Liver (tissue), 3 donors: ENCODE data around the gene SLC25A41.

Source experiments
- EGR1 ChIP-seq, 2 donors: IDR thresholded peaks; 2 replicates each; pipeline ENCODE4 v1.6.1; 2016 to 2018; ENCODE audit warnings: antibody characterized with exemption in 2 of 2, low read depth in 2 of 2
- HNF4A ChIP-seq, 2 donors: conservative IDR thresholded peaks; 2 replicates each; pipeline ENCODE4 v1.6.1; 2016; ENCODE audit warnings: antibody characterized with exemption in 2 of 2, mild to moderate bottlenecking in 2 of 2
- HNF4G ChIP-seq: IDR thresholded peaks from 2 replicates; pipeline ENCODE4 v1.6.1; 2016; ENCODE audit warnings: antibody characterized with exemption
- JUND ChIP-seq, 2 donors: IDR thresholded peaks; 2 replicates each; pipeline ENCODE4 v1.6.1; 2016; ENCODE audit warnings: antibody characterized with exemption in 2 of 2
- NR2F2 ChIP-seq: IDR thresholded peaks from 2 replicates; pipeline ENCODE4 v1.6.1; 2016; ENCODE audit warnings: antibody characterized with exemption
- RAD21 ChIP-seq, 2 donors: IDR thresholded peaks; 2 replicates each; pipeline ENCODE4 v1.6.1; 2016; ENCODE audit warnings: antibody characterized with exemption in 2 of 2, mild to moderate bottlenecking in 2 of 2
- SP1 ChIP-seq: IDR thresholded peaks from 2 replicates; pipeline ENCODE4 v1.6.1; 2018; ENCODE audit warnings: antibody characterized with exemption, mild to moderate bottlenecking
- TAF1 ChIP-seq: conservative IDR thresholded peaks from 2 replicates; pipeline ENCODE4 v1.6.1; 2016; ENCODE audit warnings: antibody characterized with exemption, mild to moderate bottlenecking
- YY1 ChIP-seq: IDR thresholded peaks from 2 replicates; pipeline ENCODE4 v1.6.1; 2016; ENCODE audit warnings: antibody characterized with exemption, mild to moderate bottlenecking
- TF ChIP-seq, protein P1 (sequence below): fragments of 150-350 bp; IDR thresholded peaks from 2 replicates; pipeline ENCODE4 v1.5.1; 2017; ENCODE audit warnings: improper control_type of control experiment, low read depth, low read length; ENCODE audit not compliant: missing input control
- TF ChIP-seq, protein P2 (sequence below): IDR thresholded peaks from 2 replicates; pipeline ENCODE4 v1.6.1; 2016; ENCODE audit warnings: antibody characterized with exemption, mild to moderate bottlenecking
- TF ChIP-seq, protein P3 (sequence below): IDR thresholded peaks from 2 replicates; pipeline ENCODE4 v1.6.1; 2016; ENCODE audit warnings: antibody characterized with exemption
- TF ChIP-seq, protein P4 (sequence below): IDR thresholded peaks from 2 replicates; pipeline ENCODE4 v1.6.1; 2016; ENCODE audit warnings: antibody characterized with exemption
- TF ChIP-seq, protein P5 (sequence below): IDR thresholded peaks from 2 replicates; pipeline ENCODE4 v1.6.1; 2016; ENCODE audit warnings: antibody characterized with exemption
- donor health status: healthy.
- donor health status: healthy.

DNA sequence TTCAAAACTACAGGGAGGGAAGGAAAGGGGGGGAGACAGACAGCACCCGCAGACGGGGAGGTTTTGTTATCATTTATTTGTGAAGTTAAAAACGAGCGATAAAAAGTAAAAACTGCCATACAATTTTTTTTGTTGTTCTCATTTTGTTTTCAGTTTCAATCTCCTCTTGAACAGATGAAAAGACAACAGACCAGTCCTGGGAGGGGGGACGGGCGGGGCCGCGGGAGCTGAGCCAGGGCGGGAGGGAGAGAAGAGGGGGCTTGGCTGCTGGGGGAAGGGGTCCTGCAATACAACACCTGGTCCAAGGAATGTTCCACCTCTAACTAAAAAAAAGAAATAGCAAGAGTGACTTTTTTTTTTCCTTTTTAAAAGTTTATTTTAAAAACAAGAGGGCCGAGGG lies 20.3 kb downstream of the SLC25A41 start:
- TF ChIP-seq HNF4A (conservative IDR thresholded peaks at IDR 0.05) (no peak), RAD21 (IDR thresholded peaks at IDR 0.05) (no peak), TAF1 (no peak), SP1 (no peak), YY1 (no peak), HNF4G (no peak), JUND (IDR thresholded peaks at IDR 0.05) (no peak), NR2F2 (no peak), EGR1 (IDR thresholded peaks at IDR 0.05; ENCODE audit: low read depth in 2 of 2) (no peak)
- TF ChIP-seq, protein P1, sequence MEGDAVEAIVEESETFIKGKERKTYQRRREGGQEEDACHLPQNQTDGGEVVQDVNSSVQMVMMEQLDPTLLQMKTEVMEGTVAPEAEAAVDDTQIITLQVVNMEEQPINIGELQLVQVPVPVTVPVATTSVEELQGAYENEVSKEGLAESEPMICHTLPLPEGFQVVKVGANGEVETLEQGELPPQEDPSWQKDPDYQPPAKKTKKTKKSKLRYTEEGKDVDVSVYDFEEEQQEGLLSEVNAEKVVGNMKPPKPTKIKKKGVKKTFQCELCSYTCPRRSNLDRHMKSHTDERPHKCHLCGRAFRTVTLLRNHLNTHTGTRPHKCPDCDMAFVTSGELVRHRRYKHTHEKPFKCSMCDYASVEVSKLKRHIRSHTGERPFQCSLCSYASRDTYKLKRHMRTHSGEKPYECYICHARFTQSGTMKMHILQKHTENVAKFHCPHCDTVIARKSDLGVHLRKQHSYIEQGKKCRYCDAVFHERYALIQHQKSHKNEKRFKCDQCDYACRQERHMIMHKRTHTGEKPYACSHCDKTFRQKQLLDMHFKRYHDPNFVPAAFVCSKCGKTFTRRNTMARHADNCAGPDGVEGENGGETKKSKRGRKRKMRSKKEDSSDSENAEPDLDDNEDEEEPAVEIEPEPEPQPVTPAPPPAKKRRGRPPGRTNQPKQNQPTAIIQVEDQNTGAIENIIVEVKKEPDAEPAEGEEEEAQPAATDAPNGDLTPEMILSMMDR = no peak
- TF ChIP-seq, protein P2, sequence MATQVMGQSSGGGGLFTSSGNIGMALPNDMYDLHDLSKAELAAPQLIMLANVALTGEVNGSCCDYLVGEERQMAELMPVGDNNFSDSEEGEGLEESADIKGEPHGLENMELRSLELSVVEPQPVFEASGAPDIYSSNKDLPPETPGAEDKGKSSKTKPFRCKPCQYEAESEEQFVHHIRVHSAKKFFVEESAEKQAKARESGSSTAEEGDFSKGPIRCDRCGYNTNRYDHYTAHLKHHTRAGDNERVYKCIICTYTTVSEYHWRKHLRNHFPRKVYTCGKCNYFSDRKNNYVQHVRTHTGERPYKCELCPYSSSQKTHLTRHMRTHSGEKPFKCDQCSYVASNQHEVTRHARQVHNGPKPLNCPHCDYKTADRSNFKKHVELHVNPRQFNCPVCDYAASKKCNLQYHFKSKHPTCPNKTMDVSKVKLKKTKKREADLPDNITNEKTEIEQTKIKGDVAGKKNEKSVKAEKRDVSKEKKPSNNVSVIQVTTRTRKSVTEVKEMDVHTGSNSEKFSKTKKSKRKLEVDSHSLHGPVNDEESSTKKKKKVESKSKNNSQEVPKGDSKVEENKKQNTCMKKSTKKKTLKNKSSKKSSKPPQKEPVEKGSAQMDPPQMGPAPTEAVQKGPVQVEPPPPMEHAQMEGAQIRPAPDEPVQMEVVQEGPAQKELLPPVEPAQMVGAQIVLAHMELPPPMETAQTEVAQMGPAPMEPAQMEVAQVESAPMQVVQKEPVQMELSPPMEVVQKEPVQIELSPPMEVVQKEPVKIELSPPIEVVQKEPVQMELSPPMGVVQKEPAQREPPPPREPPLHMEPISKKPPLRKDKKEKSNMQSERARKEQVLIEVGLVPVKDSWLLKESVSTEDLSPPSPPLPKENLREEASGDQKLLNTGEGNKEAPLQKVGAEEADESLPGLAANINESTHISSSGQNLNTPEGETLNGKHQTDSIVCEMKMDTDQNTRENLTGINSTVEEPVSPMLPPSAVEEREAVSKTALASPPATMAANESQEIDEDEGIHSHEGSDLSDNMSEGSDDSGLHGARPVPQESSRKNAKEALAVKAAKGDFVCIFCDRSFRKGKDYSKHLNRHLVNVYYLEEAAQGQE = no peak
- TF ChIP-seq, protein P3, sequence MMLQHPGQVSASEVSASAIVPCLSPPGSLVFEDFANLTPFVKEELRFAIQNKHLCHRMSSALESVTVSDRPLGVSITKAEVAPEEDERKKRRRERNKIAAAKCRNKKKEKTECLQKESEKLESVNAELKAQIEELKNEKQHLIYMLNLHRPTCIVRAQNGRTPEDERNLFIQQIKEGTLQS = no peak
- TF ChIP-seq, protein P4, sequence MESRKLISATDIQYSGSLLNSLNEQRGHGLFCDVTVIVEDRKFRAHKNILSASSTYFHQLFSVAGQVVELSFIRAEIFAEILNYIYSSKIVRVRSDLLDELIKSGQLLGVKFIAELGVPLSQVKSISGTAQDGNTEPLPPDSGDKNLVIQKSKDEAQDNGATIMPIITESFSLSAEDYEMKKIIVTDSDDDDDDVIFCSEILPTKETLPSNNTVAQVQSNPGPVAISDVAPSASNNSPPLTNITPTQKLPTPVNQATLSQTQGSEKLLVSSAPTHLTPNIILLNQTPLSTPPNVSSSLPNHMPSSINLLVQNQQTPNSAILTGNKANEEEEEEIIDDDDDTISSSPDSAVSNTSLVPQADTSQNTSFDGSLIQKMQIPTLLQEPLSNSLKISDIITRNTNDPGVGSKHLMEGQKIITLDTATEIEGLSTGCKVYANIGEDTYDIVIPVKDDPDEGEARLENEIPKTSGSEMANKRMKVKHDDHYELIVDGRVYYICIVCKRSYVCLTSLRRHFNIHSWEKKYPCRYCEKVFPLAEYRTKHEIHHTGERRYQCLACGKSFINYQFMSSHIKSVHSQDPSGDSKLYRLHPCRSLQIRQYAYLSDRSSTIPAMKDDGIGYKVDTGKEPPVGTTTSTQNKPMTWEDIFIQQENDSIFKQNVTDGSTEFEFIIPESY = no peak
- TF ChIP-seq, protein P5, sequence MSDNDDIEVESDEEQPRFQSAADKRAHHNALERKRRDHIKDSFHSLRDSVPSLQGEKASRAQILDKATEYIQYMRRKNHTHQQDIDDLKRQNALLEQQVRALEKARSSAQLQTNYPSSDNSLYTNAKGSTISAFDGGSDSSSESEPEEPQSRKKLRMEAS = no peak
